ENCODE results near the gene NAA25.

DNA sequence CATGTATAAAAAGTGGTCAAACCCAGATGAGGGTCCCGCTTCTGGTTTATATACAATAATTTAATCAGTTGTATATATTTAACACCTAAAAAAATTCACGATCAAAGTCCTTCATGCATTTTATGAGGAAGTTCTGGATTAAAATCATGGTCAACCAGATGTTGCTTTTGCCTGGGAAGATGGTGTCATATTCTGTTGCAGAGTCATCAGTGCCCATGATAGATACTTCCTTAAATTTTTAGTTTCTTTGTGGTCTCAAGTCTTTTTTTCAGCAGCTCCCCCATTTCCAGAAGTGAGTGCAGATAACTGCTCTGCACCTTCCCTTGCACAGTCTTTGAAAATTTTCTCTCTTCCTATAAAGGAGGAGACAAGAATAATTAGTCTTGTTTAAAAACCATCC is 79.3 kb downstream of the NAA25 start:
- no peak for TF ChIP-seq EZH2phosphoT487 (conservative IDR thresholded peaks at IDR 0.05; ENCODE audit: low read length)
- TF ChIP-seq, protein P1, sequence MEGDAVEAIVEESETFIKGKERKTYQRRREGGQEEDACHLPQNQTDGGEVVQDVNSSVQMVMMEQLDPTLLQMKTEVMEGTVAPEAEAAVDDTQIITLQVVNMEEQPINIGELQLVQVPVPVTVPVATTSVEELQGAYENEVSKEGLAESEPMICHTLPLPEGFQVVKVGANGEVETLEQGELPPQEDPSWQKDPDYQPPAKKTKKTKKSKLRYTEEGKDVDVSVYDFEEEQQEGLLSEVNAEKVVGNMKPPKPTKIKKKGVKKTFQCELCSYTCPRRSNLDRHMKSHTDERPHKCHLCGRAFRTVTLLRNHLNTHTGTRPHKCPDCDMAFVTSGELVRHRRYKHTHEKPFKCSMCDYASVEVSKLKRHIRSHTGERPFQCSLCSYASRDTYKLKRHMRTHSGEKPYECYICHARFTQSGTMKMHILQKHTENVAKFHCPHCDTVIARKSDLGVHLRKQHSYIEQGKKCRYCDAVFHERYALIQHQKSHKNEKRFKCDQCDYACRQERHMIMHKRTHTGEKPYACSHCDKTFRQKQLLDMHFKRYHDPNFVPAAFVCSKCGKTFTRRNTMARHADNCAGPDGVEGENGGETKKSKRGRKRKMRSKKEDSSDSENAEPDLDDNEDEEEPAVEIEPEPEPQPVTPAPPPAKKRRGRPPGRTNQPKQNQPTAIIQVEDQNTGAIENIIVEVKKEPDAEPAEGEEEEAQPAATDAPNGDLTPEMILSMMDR (IDR thresholded peaks at IDR 0.05; ENCODE audit: insufficient read depth, low read length, poor library complexity, severe bottlenecking): no peak
